Right lobe of liver (tissue), 6 donors: Measurements from ENCODE around the gene KIF20B. TPM values are rescaled to one million over a fixed set of nuclear protein-coding genes. Genes with fewer than 3 reads are reported as not detected.

Source experiments
- ATAC-seq, 4 donors: fragments of 200-7000 bp; cut with Tn5 transposase; one replicate each; pipeline ENCODE4 v1.9.1; 2020; ENCODE audit warnings: mild to moderate bottlenecking in 4 of 4, moderate library complexity in 4 of 4
- DNase-seq, 3 donors: peaks; one replicate each; pipeline ENCODE4 v3.0.0-alpha.2; 2020
- H3K27ac ChIP-seq, 3 donors: fragments of 200-600 bp; one replicate each; pipeline ENCODE4 v1.8.0; 2022
- H3K27me3 ChIP-seq, 2 donors: fragments of 200-600 bp; one replicate each; pipeline ENCODE4 v1.8.0; 2022
- H3K36me3 ChIP-seq, 4 donors: fragments of 200-600 bp; sonication (generic) in 1 of 4; one replicate each; pipeline versions ENCODE4 v1.5.1 to v1.8.0; 2017 to 2022; ENCODE audit warnings: control low read depth in 1 of 4
- H3K4me1 ChIP-seq, 4 donors: fragments of 200-600 bp; sonication (generic) in 1 of 4; one replicate each; pipeline versions ENCODE4 v1.5.1 to v1.8.0; 2017 to 2022; ENCODE audit warnings: control low read depth in 1 of 4
- H3K4me3 ChIP-seq, 3 donors: fragments of 200-600 bp; one replicate each; pipeline ENCODE4 v1.8.0; 2022
- H3K9me3 ChIP-seq, 4 donors: fragments of 200-600 bp; sonication (generic) in 1 of 4; one replicate each; pipeline versions ENCODE4 v1.5.1 to v1.8.0; 2017 to 2022; ENCODE audit warnings: control low read depth in 1 of 4
- POLR2A ChIP-seq: fragments of 450-650 bp; IDR thresholded peaks from one replicate; pipeline ENCODE4 v1.6.1; 2017; ENCODE audit warnings: antibody characterized with exemption, mild to moderate bottlenecking
- WGBS: methylation state at CpG from one replicate; pipeline ENCODE4 v1.1.6; 2018; ENCODE audit warnings: low coverage, low lambda C conversion rate; ENCODE audit not compliant: insufficient coverage; ENCODE audit errors: missing lambda C conversion rate; 5-methylcytosine and 5-hydroxymethylcytosine counted together
- intact Hi-C, 2 donors: fragments of 100-400 bp; cut with DNase I; formaldehyde crosslinking; loops; one replicate each; pipeline versions ENCODE4 v1.11.2 to v1.14.1; 2022
- total RNA-seq, 6 experiments: library from RNA; depleted of rRNA in 2 of 6; stranded (reverse); fragments of >200 nt in 2 of 6; fragmentation: NEBNext Ultra II Directional in 3 of 6; extraction: Animal tissue kit (Norgen Biotek cat#: 25700) in 3 of 6; gene quantifications; one replicate each; pipeline versions ENCODE4 v1.1.0 to v1.2.4, GENCODE V29; 2016 to 2023
- TF ChIP-seq, protein P1 (sequence below), 4 donors: fragments of 200-600 bp in 3 of 4; fragments of 450-650 bp in 1 of 4; IDR thresholded peaks; one replicate each; pipeline versions ENCODE4 v1.5.1 to v1.8.0; 2016 to 2022; ENCODE audit warnings: antibody characterized with exemption in 4 of 4, mild to moderate bottlenecking in 2 of 4
- donor health status: DM: no; HTN: yes; CAD: no.
- donor health status: DM: no; HTN: no; CAD: no.
- donor health status: DM: no; HTN: no; CAD: no.
- donor health status: DM: no; HTN: yes; CAD: no.
- donor health status: DM: no; HTN: yes; CAD: no.

The KIF20B gene
- total RNA-seq, 6 experiments from 2014 or later, result 0.97 to 3.4 (median 1.7) TPM

- Histone ChIP-seq H3K4me3 (no peak overlapping the region), H3K27ac (no peak overlapping the region), H3K36me3 (no peaks in the 10 kb centered on the region), H3K4me1 (no peaks in the 10 kb centered on the region), H3K27me3 (no peaks in the 10 kb centered on the region), H3K9me3 (no peaks in the 10 kb centered on the region)
- DNase-seq (no peak), ATAC-seq (no peak)
- intact Hi-C loops, result no loop called here
- TF ChIP-seq POLR2A, result no peak
- TF ChIP-seq, protein P1, sequence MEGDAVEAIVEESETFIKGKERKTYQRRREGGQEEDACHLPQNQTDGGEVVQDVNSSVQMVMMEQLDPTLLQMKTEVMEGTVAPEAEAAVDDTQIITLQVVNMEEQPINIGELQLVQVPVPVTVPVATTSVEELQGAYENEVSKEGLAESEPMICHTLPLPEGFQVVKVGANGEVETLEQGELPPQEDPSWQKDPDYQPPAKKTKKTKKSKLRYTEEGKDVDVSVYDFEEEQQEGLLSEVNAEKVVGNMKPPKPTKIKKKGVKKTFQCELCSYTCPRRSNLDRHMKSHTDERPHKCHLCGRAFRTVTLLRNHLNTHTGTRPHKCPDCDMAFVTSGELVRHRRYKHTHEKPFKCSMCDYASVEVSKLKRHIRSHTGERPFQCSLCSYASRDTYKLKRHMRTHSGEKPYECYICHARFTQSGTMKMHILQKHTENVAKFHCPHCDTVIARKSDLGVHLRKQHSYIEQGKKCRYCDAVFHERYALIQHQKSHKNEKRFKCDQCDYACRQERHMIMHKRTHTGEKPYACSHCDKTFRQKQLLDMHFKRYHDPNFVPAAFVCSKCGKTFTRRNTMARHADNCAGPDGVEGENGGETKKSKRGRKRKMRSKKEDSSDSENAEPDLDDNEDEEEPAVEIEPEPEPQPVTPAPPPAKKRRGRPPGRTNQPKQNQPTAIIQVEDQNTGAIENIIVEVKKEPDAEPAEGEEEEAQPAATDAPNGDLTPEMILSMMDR (IDR thresholded peaks at IDR 0.05), result no peak
- WGBS, result 57% methylated on average over 3 of the region's 3 CpGs
Measured at GRCh38 chr10:89663144-89663543, 38.2 kb upstream of the KIF20B start.

DNA sequence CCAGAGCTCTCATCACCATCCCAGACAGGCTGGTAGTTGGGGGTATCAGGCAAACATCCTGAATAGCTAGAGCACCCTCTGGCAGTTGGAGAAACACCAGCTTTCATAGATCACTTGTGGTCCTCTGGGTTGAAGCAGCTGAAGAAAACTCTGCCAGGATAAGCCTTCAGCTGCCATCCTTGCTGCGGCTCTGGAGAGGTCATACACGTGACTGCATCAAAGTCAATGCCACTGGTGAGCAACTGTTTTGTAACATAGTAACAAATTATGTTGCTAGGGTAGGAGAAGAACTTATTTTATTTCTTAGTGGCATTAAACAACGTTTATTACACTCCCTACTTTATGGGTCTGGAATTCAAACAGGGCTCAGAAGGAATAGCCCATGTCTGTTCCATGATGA lies 37.2 kb upstream of the KIF20B start:
- no peak overlapping the region for H3K4me3 ChIP-seq
- intact Hi-C loops, result no loop called here
- H3K9me3 ChIP-seq, result no peaks in the 10 kb centered on the region
- ATAC-seq (no peak), DNase-seq (no peak)
- H3K36me3 ChIP-seq, result no peaks in the 10 kb centered on the region
- no peak overlapping the region for H3K27ac ChIP-seq
- 54% methylated on average over 1 of the region's 3 CpGs for WGBS
- no peaks in the 10 kb centered on the region for H3K27me3 ChIP-seq
- no peaks in the 10 kb centered on the region for H3K4me1 ChIP-seq
- no peak for TF ChIP-seq POLR2A
- TF ChIP-seq, protein P1 (IDR thresholded peaks at IDR 0.05), result no peak

GRCh38 chr10:89665302-89665701 lies 36.1 kb upstream of the KIF20B start:
- ATAC-seq (no peak), DNase-seq (no peak)
- 92% methylated on average over 2 of the region's 2 CpGs for WGBS
- Histone ChIP-seq H3K4me3 (no peak overlapping the region), H3K36me3 (no peaks in the 10 kb centered on the region), H3K9me3 (no peaks in the 10 kb centered on the region), H3K27me3 (no peaks in the 10 kb centered on the region), H3K27ac (no peak overlapping the region), H3K4me1 (no peaks in the 10 kb centered on the region)
- TF ChIP-seq, protein P1 (IDR thresholded peaks at IDR 0.05), result no peak
- no peak for TF ChIP-seq POLR2A
- intact Hi-C loops, result no loop called here

GRCh38 chr10:89666138-89666537 lies 35.3 kb upstream of the KIF20B start:
- no peak for TF ChIP-seq POLR2A
- DNase-seq (no peak), ATAC-seq (no peak)
- intact Hi-C loops, result no loop called here
- Histone ChIP-seq H3K4me1 (no peaks in the 10 kb centered on the region), H3K9me3 (no peaks in the 10 kb centered on the region), H3K27ac (no peak overlapping the region), H3K4me3 (no peak overlapping the region), H3K36me3 (no peaks in the 10 kb centered on the region), H3K27me3 (no peaks in the 10 kb centered on the region)
- WGBS, result no CpG with 5 or more reads among the region's 1 CpG

- DNase-seq (no peak), ATAC-seq (no peak)
- H3K4me1 ChIP-seq, result no peaks in the 10 kb centered on the region
- WGBS, result 67% methylated on average over 3 of the region's 3 CpGs
- no peaks in the 10 kb centered on the region for H3K36me3 ChIP-seq
- no peaks in the 10 kb centered on the region for H3K27me3 ChIP-seq
- TF ChIP-seq POLR2A, result no peak
- TF ChIP-seq, protein P1 (IDR thresholded peaks at IDR 0.05), result no peak
- no peak overlapping the region for H3K4me3 ChIP-seq
- intact Hi-C loops, result no loop called here
- H3K27ac ChIP-seq, result no peak overlapping the region
- no peaks in the 10 kb centered on the region for H3K9me3 ChIP-seq
Measured at GRCh38 chr10:89668386-89669071, 32.9 kb upstream of the KIF20B start.
